ENCODE measurements around the gene SNX20. TPM values are rescaled to one million over a fixed set of nuclear protein-coding genes. Genes with fewer than 3 reads are reported as not detected.

The SNX20 gene
- total and polyA plus RNA-seq, 2 of the 4 experiments (the other 2 are of a cell fraction) = not detected

DNA sequence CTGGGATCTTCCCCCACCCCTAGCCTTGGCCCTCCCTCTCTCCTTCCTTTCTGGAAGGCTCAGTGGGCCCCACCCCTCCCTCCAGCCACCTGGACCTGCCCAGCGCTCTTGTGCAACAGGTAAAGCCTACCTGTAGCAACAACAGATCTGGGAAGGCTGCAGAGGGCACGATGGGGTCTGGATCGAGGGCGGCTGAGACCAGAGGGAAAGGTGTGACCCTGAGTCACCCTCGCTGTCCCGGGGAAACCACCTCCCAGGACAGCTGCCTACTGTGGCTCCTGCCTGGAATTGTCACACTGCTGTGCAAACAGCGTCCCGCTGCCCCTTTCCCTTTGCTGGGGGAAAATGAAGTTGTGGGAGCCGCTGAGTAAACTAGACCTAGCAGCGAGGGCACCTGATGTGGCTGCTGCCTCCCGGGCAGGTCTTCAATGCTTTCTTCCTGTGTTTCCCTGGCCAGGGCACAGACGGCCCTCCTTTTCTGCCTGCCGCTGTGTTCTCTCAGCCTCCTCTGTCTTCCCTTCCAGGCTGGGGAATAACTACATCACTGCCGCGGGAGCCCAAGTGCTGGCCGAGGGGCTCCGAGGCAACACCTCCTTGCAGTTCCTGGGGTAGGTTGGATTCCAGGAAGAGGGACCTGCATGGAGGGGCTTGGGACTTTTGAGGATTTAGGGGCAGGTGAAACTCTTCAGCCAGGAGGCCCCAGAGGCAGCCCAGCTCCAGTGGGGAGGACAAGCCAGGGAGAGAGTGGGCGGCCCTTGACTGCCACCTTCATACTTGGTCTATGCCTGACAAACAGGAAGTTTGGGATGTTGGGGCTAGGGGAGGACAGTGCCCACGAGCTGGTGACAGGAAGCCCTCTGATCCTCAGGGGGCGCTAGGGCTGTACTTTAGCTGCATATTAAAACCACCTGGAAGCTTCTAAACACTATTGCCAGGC is 38.6 kb upstream of the SNX20 start:
- Histone ChIP-seq H3K27ac (ENCODE audit: insufficient read depth, low read length) (no peak overlapping the region), H3K14ac (replicated peaks; ENCODE audit: low read depth, low read length) (no peak overlapping the region), H3K9me3 (ENCODE audit: control insufficient read depth, insufficient read depth, low read length) (no peaks in the 10 kb centered on the region; the same call in 1 of the 2 replicates), H4K91ac (ENCODE audit: insufficient read depth, low read depth, low read length) (no peak overlapping the region), H4K5ac (ENCODE audit: low read depth, low read length) (no peak overlapping the region), H3K27me3 (ENCODE audit: control insufficient read depth, insufficient read depth, low read length) (no peaks in the 10 kb centered on the region; the same call in 1 of the 2 replicates), H3K56ac (ENCODE audit: extremely low read depth, insufficient read depth, low read length) (no peak overlapping the region), H3K4ac (ENCODE audit: low read depth, low read length) (no peak overlapping the region), H2AFZ (replicated peaks; ENCODE audit: low read length, poor library complexity) (peak overlapping the region; percentile 23), H3K79me1 (ENCODE audit: low read depth in 1 of 2, low read length in 2 of 2) (no peaks in the 10 kb centered on the region), H3K4me2 (ENCODE audit: low read depth, low read length) (no peak overlapping the region), H3K4me1 (ENCODE audit: control insufficient read depth, insufficient read depth, low read length) (no peaks in the 10 kb centered on the region), H3K9me1 (ENCODE audit: insufficient read depth, low read length) (no peaks in the 10 kb centered on the region), H3K23ac (ENCODE audit: low read depth, low read length) (no peak overlapping the region), H3K18ac (ENCODE audit: low read depth, low read length) (no peak overlapping the region), H2AK5ac (ENCODE audit: low read depth, low read length) (no peak overlapping the region), H4K20me1 (ENCODE audit: insufficient read depth, low read length) (no peaks in the 10 kb centered on the region), H2BK5ac (ENCODE audit: low read depth, low read length, poor library complexity, severe bottlenecking) (no peak overlapping the region), H3K36me3 (ENCODE audit: control insufficient read depth, insufficient read depth, low read length) (no peaks in the 10 kb centered on the region), H4K8ac (ENCODE audit: low read depth in 2 of 2, low read length in 2 of 2) (no peak overlapping the region), H2BK120ac (ENCODE audit: low read depth, low read length) (no peak overlapping the region), H2BK20ac (ENCODE audit: low read depth, low read length) (no peak overlapping the region), H3K4me3 (ENCODE audit: insufficient read depth, low read depth, low read length) (no peak overlapping the region), H2AK9ac (replicated peaks; ENCODE audit: low read depth, low read length, poor library complexity) (peak overlapping the region; percentile 10), H3K9ac (ENCODE audit: low read depth, low read length) (no peak overlapping the region), H2BK15ac (ENCODE audit: low read depth, low read length) (no peak overlapping the region)
- no TSS peak for BruUV-seq (replicated peaks)
- in situ Hi-C loops (cut with MboI; ENCODE audit: low sequenced_read_pairs) (no loop called here), intact Hi-C loops (cut with micrococcal nuclease) (no loop called here), dilution Hi-C loops (cut with HindIII; ENCODE audit: low sequenced_read_pairs, unreplicated experiment) (no loop called here)
- ATAC-seq (ENCODE audit: low read depth) (no peak), DNase-seq (no peak)
- POLR2A ChIA-PET (ENCODE audit: unreplicated experiment) = no interaction called here
- CTCF ChIA-PET = interaction anchor here (0.6 to 1.2 kb wide), 2 partner anchors 9 to 87 kb away, joined by 3 read pairs; no protein-coding TSS in a partner anchor
- TF ChIP-seq SMC3 (IDR thresholded peaks at IDR 0.05; ENCODE audit: low read depth, low read length) = no peak
- no peak for TF ChIP-seq RAD21 (IDR thresholded peaks at IDR 0.05; ENCODE audit: low read length)
- no peak for TF ChIP-seq CHD1 (IDR thresholded peaks at IDR 0.05; ENCODE audit: low read depth, low read length)
- TF ChIP-seq RFX5 (IDR thresholded peaks at IDR 0.05; ENCODE audit: low read depth, low read length) = no peak
- TF ChIP-seq NFE2L2 (IDR thresholded peaks at IDR 0.05; ENCODE audit: low read depth, low read length) = no peak
- TF ChIP-seq POLR2A (IDR thresholded peaks at IDR 0.05; ENCODE audit: low read depth, low read length) = no peak
- TF ChIP-seq BHLHE40 (IDR thresholded peaks at IDR 0.05; ENCODE audit: low read depth, low read length) = no peak
- TF ChIP-seq RCOR1 (IDR thresholded peaks at IDR 0.05; ENCODE audit: insufficient replicate concordance, low read length) = no peak
- no peak for TF ChIP-seq MAZ (IDR thresholded peaks at IDR 0.05; ENCODE audit: borderline replicate concordance, low read depth, low read length)
- 89% methylated on average over 4 of the region's 20 CpGs; no CpG with 5 or more reads in 1 of the 2 experiments for WGBS, 2 experiments (ENCODE audit: extremely low coverage in 2 of 2, insufficient read length in 1 of 2)

All from IMR-90 (cell line).